GM10248 (cell line): ENCODE measurements around the gene ANTKMT.

Experiments used
- CTCF ChIA-PET: fragments of 300-600 bp; sonication (Branson Sonifier 250); formaldehyde crosslinking; extraction: SDS; loops from one replicate; lab custom pipeline; 2021; ENCODE audit warnings: antibody characterized with exemption; lab: Yijun Ruan, JAX
- POLR2A ChIA-PET: fragments of 350-650 bp; sonication (Branson Sonifier 250); formaldehyde crosslinking; extraction: SDS; loops from one replicate; lab custom pipeline; 2020; ENCODE audit warnings: antibody characterized with exemption; lab: Yijun Ruan, JAX
- DNase-seq: peaks from one replicate; pipeline ENCODE4 v3.0.0; 2012; ENCODE audit errors: extremely low spot score
- CTCF ChIP-seq: IDR thresholded peaks from 2 replicates; pipeline ENCODE4 v1.5.1; 2012; ENCODE audit warnings: mild to moderate bottlenecking, low read depth; ENCODE audit errors: extremely low read depth, missing control alignments, control extremely low read depth

Gene ANTKMT

GRCh38 chr16:720447-720989, 428 bp upstream of the ANTKMT start:
- DNase-seq = peak; percentile 74
- POLR2A ChIA-PET = interaction anchor here (0.6 kb wide), 1 partner anchor 150 kb away, joined by 3 read pairs; no protein-coding TSS in a partner anchor
- TF ChIP-seq CTCF = peak; percentile 32
- CTCF ChIA-PET = interaction anchor here (0.8 to 8.0 kb wide), 17 partner anchors 8 to 383 kb away, joined by 3 to 59 read pairs (median 5); partner anchors contain the start of genes CIAO3 and MSLN

- no peak for TF ChIP-seq CTCF
- POLR2A ChIA-PET = no interaction called here
- CTCF ChIA-PET = interaction anchor here (1.0 to 8.0 kb wide), 8 partner anchors 8 to 63 kb away, joined by 3 to 59 read pairs (median 8); no protein-coding TSS in a partner anchor
- DNase-seq = no peak
Observed at GRCh38 chr16:721765-722540, 1.0 kb downstream of the ANTKMT start.

- ChIA-PET POLR2A (no interaction called here), CTCF (interaction anchor here (1.0 to 8.0 kb wide), 6 partner anchors 9 to 62 kb away, joined by 3 to 59 read pairs (median 6); partner anchors contain the start of gene CIAO3)
- TF ChIP-seq CTCF = no peak
- DNase-seq = no peak
Observed at GRCh38 chr16:722835-723633, 2.1 kb downstream of the ANTKMT start.

- no peak for TF ChIP-seq CTCF
- ChIA-PET CTCF (interaction anchor here (1.2 to 8.0 kb wide), 5 partner anchors 12 to 61 kb away, joined by 3 to 59 read pairs (median 7); partner anchors contain the start of gene CIAO3), POLR2A (no interaction called here)
- no peak for DNase-seq
Observed at GRCh38 chr16:723695-724094, 2.7 kb downstream of the ANTKMT start.

- ChIA-PET POLR2A (interaction anchor here (0.5 kb wide), 1 partner anchor 223 kb away, joined by 3 read pairs; no protein-coding TSS in a partner anchor), CTCF (interaction anchor here (1.2 to 8.0 kb wide), 6 partner anchors 9 to 61 kb away, joined by 3 to 59 read pairs (median 10); partner anchors contain the start of genes CIAO3 and METRN)
- DNase-seq = no peak
- no peak for TF ChIP-seq CTCF
Observed at GRCh38 chr16:724188-725040, 3.5 kb downstream of the ANTKMT start.
